Measurements from ENCODE around the gene ZBED6.

Gene ZBED6

GRCh38 chr1:203840208-203840808 lies 44.9 kb downstream of the ZBED6 start:
- DNase-seq (ENCODE audit: low read depth in 2 of 2) = no peak

GRCh38 chr1:203842559-203842876 lies 47.1 kb downstream of the ZBED6 start:
- DNase-seq (ENCODE audit: low read depth in 2 of 2) = no peak

- no peak for DNase-seq (ENCODE audit: low read depth in 2 of 2)
Measured at GRCh38 chr1:203843435-203843834, 48.0 kb downstream of the ZBED6 start.
